ENCODE results near the gene CACNA1G.
A peak's percentile ranks its signal among the peaks of the same experiment; 100 is the strongest.

The CACNA1G gene

GRCh38 chr17:50634224-50634914 lies 73.9 kb downstream of the CACNA1G start, which contains the start of gene ABCC3:
Gene ABCC3, plus strand, starts transcription at chr17:50634881. Its CDS starts 56 bp downstream, at chr17:50634937.
- DNase-seq: peak; percentile 85 to 86

GRCh38 chr17:50634915-50635731 lies 74.6 kb downstream of the CACNA1G start:
- no peak for DNase-seq

GRCh38 chr17:50635732-50635981 lies 75.1 kb downstream of the CACNA1G start:
- DNase-seq: no peak

- no peak for DNase-seq
Measured at GRCh38 chr17:50635982-50636803, 75.7 kb downstream of the CACNA1G start.

- DNase-seq: no peak
Measured at GRCh38 chr17:50636804-50637195, 76.3 kb downstream of the CACNA1G start.

- DNase-seq: no peak
Measured at GRCh38 chr17:50637829-50638605, 77.5 kb downstream of the CACNA1G start.

- DNase-seq: peak in 1 of 2 donors; percentile 24
Measured at GRCh38 chr17:50638606-50638965, 78.1 kb downstream of the CACNA1G start.

GRCh38 chr17:50638966-50639713 lies 78.6 kb downstream of the CACNA1G start:
- peak; percentile 62 to 79 for DNase-seq

GRCh38 chr17:50640686-50641351 lies 80.3 kb downstream of the CACNA1G start:
- DNase-seq: peak; percentile 82 to 89

- no peak for DNase-seq
Measured at GRCh38 chr17:50641357-50641756, 80.8 kb downstream of the CACNA1G start.

GRCh38 chr17:50642071-50642721 lies 81.7 kb downstream of the CACNA1G start:
- DNase-seq: no peak

GRCh38 chr17:50642722-50643656 lies 82.5 kb downstream of the CACNA1G start:
- no peak for DNase-seq

- no peak for DNase-seq
Measured at GRCh38 chr17:50645748-50646682, 85.5 kb downstream of the CACNA1G start.

GRCh38 chr17:50647187-50647586 lies 86.7 kb downstream of the CACNA1G start:
- no peak for DNase-seq

- DNase-seq: no peak
Measured at GRCh38 chr17:50649042-50649908, 88.8 kb downstream of the CACNA1G start.

GRCh38 chr17:50651661-50652060 lies 91.1 kb downstream of the CACNA1G start:
- DNase-seq: no peak

- DNase-seq: no peak
Measured at GRCh38 chr17:50653738-50654137, 93.2 kb downstream of the CACNA1G start.

Measured in inflammatory macrophage (primary cell).